GM23338 (cell line): ENCODE data around the gene RNLS.

Experiments
- EZH2 ChIP-seq: fragments of 200-600 bp; sonication (generic); IDR thresholded peaks from one replicate; pipeline ENCODE4 v1.8.0; 2017; ENCODE audit warnings: antibody characterized with exemption, mild to moderate bottlenecking, low read depth; ENCODE audit not compliant: unreplicated experiment
- EZH2phosphoT487 ChIP-seq: fragments of 200-600 bp; sonication (generic); IDR thresholded peaks from one replicate; pipeline ENCODE4 v1.8.1; 2018; ENCODE audit warnings: antibody characterized with exemption; ENCODE audit not compliant: unreplicated experiment
- JUNB ChIP-seq: IDR thresholded peaks from one replicate; pipeline ENCODE4 v1.6.1; 2016; ENCODE audit warnings: antibody characterized with exemption; ENCODE audit not compliant: unreplicated experiment
- NANOG ChIP-seq: IDR thresholded peaks from 2 replicates; pipeline ENCODE4 v1.6.1; 2016; ENCODE audit warnings: antibody characterized with exemption, borderline replicate concordance
- STAT1 ChIP-seq: IDR thresholded peaks from one replicate; pipeline ENCODE4 v1.6.1; 2016; ENCODE audit warnings: antibody characterized with exemption; ENCODE audit not compliant: unreplicated experiment
- TF ChIP-seq, protein P1 (sequence below), 2 experiments: fragments of 200-600 bp in 1 of 2; sonication (generic) in 1 of 2; conservative IDR thresholded peaks; 2 replicates each; pipeline versions ENCODE4 v1.5.1 to v1.6.1; 2016 to 2017; ENCODE audit warnings: antibody characterized with exemption in 2 of 2, low read depth in 2 of 2, mild to moderate bottlenecking in 2 of 2, moderate library complexity in 1 of 2

DNA sequence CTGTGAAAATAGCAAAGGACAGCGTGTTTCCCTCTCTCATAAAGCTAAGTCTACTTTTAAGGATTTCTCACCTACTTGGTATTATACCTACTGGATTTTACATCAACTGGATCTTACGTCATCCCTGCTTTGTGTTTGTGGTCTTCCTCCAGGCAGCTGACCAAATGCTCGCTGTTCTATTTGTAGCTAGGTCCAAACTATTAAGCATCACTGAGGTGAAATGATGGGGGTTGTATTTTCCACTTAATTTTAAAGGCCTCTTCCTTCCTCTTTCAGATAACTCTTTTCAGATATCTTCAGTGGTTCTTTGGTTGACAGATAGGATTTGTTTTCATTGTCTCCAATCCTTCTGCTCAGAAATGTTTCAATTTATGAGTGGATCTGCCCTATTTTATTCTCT, 169.7 kb downstream of the RNLS start:
- TF ChIP-seq EZH2 = no peak
- TF ChIP-seq, protein P1, sequence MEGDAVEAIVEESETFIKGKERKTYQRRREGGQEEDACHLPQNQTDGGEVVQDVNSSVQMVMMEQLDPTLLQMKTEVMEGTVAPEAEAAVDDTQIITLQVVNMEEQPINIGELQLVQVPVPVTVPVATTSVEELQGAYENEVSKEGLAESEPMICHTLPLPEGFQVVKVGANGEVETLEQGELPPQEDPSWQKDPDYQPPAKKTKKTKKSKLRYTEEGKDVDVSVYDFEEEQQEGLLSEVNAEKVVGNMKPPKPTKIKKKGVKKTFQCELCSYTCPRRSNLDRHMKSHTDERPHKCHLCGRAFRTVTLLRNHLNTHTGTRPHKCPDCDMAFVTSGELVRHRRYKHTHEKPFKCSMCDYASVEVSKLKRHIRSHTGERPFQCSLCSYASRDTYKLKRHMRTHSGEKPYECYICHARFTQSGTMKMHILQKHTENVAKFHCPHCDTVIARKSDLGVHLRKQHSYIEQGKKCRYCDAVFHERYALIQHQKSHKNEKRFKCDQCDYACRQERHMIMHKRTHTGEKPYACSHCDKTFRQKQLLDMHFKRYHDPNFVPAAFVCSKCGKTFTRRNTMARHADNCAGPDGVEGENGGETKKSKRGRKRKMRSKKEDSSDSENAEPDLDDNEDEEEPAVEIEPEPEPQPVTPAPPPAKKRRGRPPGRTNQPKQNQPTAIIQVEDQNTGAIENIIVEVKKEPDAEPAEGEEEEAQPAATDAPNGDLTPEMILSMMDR (conservative IDR thresholded peaks at IDR 0.05; ENCODE audit: low read depth in 2 of 2) = no peak
- no peak for TF ChIP-seq EZH2phosphoT487
- TF ChIP-seq NANOG = no peak
- TF ChIP-seq JUNB = no peak
- no peak for TF ChIP-seq STAT1
